ENCODE results near the gene MT1B.

MT1B gene

GRCh38 chr16:56651586-56651985 lies at the start of gene MT1B:
Gene MT1B (plus strand): TSS chr16:56651886. CDS start chr16:56651954, 68 bp downstream.
- DNase-seq = no peak

DNA sequence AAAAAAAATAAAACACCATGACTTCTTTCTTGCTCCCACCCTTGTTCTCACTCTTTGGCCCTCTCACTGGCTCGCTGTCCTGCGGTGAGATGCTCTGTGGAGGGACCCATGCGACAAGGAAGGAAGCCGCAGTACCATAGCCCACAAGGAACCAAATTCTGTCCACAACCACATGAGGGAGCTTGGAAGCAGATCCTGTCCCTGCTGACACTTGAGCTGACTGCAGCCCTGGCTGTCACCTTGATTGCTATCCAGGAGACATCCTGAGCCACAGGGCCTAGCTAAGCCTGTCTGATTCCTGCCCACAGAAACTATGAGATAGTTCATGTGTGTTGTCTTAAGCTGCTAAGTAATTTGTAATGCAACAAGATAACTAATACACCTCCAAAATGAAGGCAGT lies 48.1 kb upstream of the MT1B start:
- DNase-seq = no peak

DNA sequence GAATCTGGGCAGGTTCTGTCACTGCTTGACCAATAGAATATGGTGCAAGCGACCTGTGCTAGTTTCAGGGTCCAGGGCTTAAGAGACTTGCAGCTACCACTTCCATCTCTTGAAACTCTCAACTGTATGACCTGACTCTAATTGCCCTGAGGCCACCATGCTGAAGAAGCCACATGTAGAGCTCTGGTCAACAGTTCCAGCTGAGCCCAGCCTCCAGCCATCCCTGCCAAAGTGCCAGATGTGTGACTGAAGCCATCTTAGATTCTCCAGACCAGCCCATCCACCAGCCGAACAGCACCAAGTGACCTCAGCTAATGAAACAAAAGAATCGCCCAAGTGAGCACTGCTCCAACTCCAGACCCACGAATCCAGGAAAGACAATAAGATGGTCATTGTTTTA lies 46.7 kb upstream of the MT1B start:
- DNase-seq = no peak

DNA sequence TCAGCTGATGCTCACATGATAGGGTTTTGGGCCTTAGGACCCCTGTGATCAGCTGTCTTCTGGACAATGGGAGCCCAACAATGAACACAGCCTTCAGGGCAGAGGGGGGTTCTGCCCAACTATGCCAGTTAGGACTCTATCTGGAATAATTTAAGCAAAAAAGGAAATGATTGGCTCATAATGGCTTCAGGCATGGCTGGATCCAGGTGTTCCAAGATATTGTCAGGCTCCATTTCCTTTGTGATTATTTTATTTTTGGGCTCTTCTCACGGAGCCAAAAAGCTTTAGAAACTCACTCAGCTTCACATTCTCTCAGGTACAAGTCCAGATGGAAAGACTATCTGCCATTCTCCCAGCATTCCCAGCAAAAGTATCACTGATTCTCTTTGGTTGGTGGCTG lies 46.2 kb upstream of the MT1B start:
- no peak for DNase-seq

DNA sequence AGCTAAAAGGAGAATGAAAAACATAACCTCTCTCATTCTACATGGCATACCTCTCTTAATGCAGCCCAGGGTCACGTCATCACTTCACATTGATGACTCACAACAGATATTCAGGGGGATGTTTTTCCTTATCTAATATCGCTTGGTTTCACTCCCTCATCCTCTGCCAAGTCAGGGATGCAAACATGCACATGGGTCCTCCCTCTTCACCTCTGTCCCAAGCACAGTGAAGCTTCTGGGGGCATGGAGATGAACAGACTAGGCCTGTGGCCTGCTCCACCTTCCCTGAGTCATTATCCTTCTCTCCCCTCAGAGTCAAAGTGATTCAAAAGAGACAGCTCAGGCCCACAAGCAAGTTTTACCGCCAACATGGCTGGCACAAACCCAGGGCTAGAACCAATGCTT lies 45.6 kb upstream of the MT1B start:
- no peak for DNase-seq

GRCh38 chr16:56606476-56607108 lies 45.1 kb upstream of the MT1B start:
- no peak for DNase-seq

DNA sequence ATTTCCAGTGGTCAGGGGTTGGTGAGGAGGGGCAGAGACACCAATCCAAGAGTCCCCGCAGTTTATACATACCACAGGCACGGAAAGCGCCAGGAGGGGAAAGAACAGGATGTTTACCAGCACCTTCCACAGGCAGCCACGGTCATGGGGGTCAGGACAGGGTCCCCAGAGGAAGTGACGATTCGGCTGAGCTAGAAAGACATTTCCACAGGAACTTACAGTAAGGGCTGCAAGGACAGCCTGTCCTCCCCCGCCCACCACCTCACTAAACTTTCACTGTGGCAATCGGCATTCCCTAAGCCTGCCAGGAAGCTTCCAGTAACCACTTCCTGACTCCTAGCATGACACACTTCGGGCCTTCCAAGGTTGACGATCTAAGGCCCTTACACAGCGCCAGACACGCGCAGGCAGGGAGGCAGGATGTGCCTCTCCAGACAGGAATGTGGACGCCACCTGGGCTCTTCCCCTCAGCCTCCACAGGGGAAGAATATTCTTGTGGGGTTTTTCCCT lies 44.5 kb upstream of the MT1B start:
- peak; percentile 47 for DNase-seq

GRCh38 chr16:56607675-56608042 lies 44.0 kb upstream of the MT1B start:
- no peak for DNase-seq

- peak; percentile 93 for DNase-seq
These were observed 43.4 kb upstream of the MT1B start, which contains the start of gene MT2A for GRCh38 chr16:56608043-56608875. Gene MT2A (plus strand): TSS chr16:56608584. CDS start chr16:56608656, 72 bp downstream.

DNA sequence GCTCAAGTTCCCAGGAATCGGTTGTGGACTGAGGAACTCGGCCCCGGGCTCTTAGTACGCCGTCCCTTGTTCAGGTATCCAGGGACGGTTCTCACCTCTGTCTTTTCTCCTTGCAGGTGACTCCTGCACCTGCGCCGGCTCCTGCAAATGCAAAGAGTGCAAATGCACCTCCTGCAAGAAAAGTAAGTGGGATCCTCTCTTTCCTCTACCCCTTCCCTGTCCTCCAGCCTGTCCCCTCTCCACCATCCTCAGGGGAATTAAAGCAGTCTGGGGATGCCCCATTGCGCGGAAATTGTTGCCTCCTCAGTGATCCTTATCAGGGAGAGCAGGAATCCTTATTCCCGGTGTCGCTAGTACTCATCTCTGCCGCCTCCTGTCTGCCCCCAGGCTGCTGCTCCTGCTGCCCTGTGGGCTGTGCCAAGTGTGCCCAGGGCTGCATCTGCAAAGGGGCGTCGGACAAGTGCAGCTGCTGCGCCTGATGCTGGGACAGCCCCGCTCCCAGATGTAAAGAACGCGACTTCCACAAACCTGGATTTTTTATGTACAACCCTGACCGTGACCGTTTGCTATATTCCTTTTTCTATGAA lies 42.7 kb upstream of the MT1B start:
- DNase-seq = peak; percentile 53

- DNase-seq = peak; percentile 75
These were observed 42.2 kb upstream of the MT1B start for GRCh38 chr16:56609463-56609921.

DNA sequence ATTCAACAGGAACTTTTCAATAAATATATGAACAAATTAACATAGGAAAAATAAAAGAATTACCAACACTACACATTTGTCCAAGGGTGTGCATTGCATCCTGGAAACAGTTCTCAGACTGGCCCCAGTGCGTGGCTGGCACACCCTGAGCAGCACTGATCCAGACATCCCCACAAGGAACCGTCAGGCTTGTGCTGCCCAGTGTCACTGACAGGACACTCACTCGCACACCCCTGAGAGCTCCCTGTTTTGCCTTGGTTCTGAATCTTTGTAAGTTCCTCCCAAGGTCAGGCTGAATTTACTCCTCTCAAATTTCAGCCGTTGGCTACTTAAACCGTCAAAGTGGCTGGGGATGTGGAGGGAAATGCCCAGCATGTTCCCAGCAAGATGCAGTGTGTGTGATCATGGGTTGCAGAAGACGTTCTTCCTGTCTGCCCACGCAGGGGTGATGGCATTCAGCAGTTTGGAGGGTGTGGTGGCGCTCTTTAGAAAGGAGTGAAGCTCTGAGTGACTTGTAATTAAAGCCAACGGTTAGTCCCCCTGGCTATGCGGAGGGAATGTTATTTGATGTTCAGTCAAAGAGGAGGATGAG lies 41.6 kb upstream of the MT1B start:
- DNase-seq = no peak

- DNase-seq = no peak
These were observed 41.0 kb upstream of the MT1B start for GRCh38 chr16:56610609-56611111.

- DNase-seq = no peak
These were observed 40.3 kb upstream of the MT1B start for GRCh38 chr16:56611281-56611833.

DNA sequence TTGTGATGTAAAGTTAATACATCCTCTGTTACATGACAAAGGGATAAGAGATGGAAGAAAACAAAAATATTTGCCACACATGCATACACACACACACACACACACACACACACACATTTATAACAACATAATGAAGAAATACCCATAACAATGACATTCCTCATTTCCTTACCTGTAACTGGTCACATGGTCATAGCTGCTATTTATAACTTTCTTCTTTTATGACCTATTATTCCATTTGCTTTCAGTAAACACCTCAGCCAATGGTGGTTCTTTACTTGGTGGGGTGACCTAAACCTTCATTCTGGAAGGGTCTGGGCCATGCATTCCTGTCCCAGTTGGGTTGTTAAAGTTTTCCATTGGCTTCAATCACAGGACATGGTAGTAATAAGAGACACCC lies 38.0 kb upstream of the MT1B start:
- no peak for DNase-seq

DNA sequence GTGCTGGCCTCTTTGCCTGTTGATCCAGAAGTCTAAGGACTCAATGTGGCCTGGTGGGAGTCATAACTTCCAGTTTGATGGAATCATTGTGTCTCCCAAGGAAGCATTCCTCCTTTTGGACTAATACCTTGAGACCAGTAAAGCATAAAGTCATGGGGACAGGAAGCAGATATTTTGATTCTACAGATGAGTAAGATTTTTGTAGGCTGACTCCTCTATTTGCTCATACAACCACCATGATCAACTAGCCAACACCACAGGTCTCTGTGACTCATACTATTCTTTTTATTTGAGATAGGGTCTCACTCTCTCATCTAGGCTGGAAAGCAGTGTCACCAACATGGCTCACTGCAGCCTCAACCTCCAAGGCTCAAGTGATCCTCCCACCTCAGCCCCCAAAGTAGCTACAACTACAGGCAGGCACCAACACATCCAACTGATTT lies 37.1 kb upstream of the MT1B start:
- no peak for DNase-seq

GRCh38 chr16:56615353-56615752 lies 36.3 kb upstream of the MT1B start:
- no peak for DNase-seq

DNA sequence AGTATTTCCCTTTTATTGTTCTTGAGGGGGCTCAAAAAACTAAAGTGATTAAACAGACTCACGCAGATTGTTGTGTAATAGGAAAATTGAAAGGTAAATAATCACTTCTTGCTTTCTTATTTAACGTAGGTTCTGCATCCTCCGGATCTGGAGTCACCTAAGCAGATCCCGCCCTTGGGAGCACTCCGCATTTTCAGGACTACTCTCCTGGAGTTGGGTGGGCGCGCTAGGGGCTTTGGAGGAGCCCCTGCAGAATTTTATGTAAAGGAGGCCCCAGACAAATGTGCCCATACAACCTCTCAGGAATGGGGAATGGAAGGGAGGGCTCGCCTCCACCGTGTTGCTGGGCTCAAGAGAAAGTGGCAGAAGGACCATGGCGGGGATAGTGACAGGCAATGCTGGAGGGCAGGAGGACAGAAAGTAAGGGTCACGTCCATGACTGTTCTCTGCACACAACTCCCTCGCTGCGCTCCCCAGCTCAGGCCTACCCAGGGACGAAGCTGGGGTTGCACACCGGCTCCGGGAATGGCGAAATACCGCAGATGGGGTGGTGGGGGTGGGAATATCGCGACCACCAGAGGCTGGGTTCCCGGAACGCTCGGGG lies 35.0 kb upstream of the MT1B start:
- DNase-seq = no peak

DNA sequence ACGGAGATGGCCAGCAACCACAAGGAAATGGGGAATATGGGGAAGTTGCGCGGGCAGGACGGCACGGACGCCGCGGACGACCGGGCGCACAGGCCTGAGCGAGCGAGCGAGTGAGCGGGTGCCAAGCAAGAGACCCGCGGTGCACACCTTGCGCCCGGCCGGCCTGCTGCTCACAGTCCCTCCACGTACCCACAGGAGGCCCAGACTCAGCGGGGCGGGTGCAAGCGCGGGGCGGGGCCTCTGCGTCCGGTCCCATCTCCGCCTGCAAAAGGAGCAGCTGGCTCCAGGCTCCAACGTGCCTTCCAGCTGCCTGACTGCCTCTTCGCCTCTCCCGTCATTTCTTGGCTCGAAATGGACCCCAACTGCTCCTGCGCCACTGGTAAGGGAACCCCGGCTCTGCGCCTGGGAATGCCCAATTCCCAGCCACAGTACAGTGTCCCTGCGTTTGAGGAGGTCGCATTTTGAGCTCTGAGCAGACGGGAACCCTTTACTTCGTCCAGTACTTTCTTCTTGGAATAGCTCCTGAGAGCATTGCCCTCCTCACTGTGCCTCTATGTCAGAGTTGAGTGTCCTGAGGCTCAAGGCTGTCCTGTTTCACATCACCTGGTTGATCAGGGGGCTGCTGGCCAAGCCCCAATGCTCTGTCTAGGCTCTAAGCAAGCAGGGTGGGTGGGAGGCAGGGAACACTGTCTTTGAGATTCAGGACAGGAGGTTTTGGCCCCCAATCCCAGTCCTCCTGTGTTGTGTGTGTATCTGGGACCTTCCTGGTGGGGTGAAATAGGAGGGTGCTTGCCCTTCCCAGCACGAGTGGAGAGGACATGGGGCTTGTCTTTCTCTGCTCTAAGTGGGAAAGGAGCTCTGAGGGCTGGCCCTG lies 34.2 kb upstream of the MT1B start:
- DNase-seq = peak; percentile 73

DNA sequence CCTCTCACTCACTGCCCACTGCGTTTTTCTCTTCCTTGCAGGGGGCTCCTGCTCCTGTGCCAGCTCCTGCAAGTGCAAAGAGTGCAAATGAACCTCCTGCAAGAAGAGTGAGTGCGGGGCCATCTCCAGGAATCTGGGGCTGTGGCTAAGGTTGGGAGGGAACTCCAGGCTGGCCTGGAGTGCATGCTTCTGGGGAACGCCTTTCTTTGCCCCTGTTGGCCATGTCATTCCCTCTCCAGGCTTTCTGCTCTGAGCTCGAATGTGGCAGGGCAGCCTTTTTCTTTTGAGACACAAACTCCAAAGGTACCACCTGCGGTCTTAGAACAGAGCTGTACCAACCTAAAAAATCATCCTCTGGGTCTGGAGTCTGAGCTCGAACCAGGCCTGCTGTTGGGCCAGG lies 33.5 kb upstream of the MT1B start:
- DNase-seq = peak; percentile 1

DNA sequence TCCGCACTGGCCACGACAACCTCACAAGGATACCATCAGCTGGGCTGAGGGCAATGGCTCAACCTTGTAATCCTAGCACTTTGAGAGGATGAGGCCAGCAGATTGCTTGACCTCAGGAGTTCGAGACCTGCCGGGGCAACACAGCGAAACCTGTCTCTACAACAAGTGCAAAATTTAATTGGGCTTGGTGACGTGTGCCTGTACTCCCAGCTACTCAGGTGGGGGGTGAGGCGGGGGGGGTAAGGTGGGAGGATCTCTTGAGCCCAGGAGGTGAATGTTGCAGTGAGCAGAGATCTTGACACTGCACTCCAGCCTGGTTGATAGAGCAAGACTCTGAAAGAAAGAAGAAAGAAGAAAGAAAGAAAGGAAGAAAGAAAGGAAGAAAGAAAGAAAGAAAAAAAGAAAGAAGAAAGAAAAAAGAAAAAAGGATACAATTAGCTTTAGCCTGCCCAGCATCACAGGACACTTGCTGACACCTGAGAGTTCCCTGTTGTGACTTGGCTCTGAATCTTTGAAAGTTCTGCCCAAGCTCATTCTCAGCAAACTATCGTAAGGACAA lies 31.3 kb upstream of the MT1B start:
- no peak for DNase-seq

Measured in eye (tissue), 1 donor.